Gastroesophageal sphincter (tissue), 4 donors: ENCODE data around the gene DYNLT2. TPM values are rescaled to one million over a fixed set of nuclear protein-coding genes. Genes with fewer than 3 reads are reported as not detected.

Experiments
- ATAC-seq: fragments of 150-250 bp; one replicate; pipeline ENCODE4 v1.9.1; 2016; ENCODE audit warnings: mild to moderate bottlenecking, moderate library complexity
- H3K27ac ChIP-seq, 4 donors: fragments of 200-600 bp; sonication (generic) in 3 of 4; 1 replicate in 3 of 4; 2 replicates in 1 of 4; pipeline ENCODE4 v1.5.1; 2016 to 2019
- H3K27me3 ChIP-seq: fragments of 200-600 bp; sonication (generic); one replicate; pipeline ENCODE4 v1.5.1; 2019
- H3K36me3 ChIP-seq, 2 donors: fragments of 200-600 bp; sonication (generic); one replicate each; pipeline ENCODE4 v1.5.1; 2019; ENCODE audit warnings: control low read depth in 1 of 2
- H3K4me1 ChIP-seq, 3 donors: fragments of 200-600 bp; sonication (generic); 1 replicate in 2 of 3; 2 replicates in 1 of 3; pipeline ENCODE4 v1.5.1; 2016 to 2019; ENCODE audit warnings: control low read depth in 2 of 3
- H3K4me3 ChIP-seq, 2 donors: fragments of 200-600 bp; sonication (generic); one replicate each; pipeline ENCODE4 v1.5.1; 2019; ENCODE audit warnings: mild to moderate bottlenecking in 1 of 2, moderate library complexity in 1 of 2
- H3K9me3 ChIP-seq, 3 donors: fragments of 200-600 bp; sonication (generic); one replicate each; pipeline ENCODE4 v1.5.1; 2017 to 2019; ENCODE audit warnings: control low read depth in 2 of 3
- CTCF ChIP-seq, 4 experiments: fragments of 200-600 bp in 2 of 4; fragments of 450-650 bp in 2 of 4; sonication (generic) in 1 of 4; IDR thresholded peaks; one replicate each; pipeline ENCODE4 v1.5.1; 2017 to 2019; ENCODE audit warnings: antibody characterized with exemption in 4 of 4, mild to moderate bottlenecking in 2 of 4, moderate library complexity in 2 of 4
- EP300 ChIP-seq: sonication (generic); formaldehyde crosslinking; IDR thresholded peaks from one replicate; pipeline ENCODE4 v1.6.1; 2017; ENCODE audit warnings: antibody characterized with exemption, mild to moderate bottlenecking
- POLR2A ChIP-seq, 2 donors: fragments of 450-650 bp; IDR thresholded peaks; one replicate each; pipeline ENCODE4 v1.6.1; 2017; ENCODE audit warnings: antibody characterized with exemption in 2 of 2, mild to moderate bottlenecking in 2 of 2, moderate library complexity in 1 of 2
- POLR2AphosphoS5 ChIP-seq: sonication (generic); formaldehyde crosslinking; IDR thresholded peaks from one replicate; pipeline ENCODE4 v1.6.1; 2017; ENCODE audit warnings: antibody characterized with exemption
- WGBS, 2 donors: methylation state at CpG; one replicate each; pipeline ENCODE4 v1.1.5; 2018; ENCODE audit warnings: low coverage in 1 of 2; 5-methylcytosine and 5-hydroxymethylcytosine counted together
- total RNA-seq, 4 donors: library from RNA; depleted of rRNA; stranded (reverse); fragments of >200 nt; gene quantifications; one replicate each; pipeline ENCODE4 v1.1.0, GENCODE V29; 2016

Gene DYNLT2
- total RNA-seq, 4 donors from 2014 or later, result 0.74 to 3.1 (median 1.4) TPM

GRCh38 chr6:169726049-169726400 lies 25.3 kb downstream of the DYNLT2 start:
- TF ChIP-seq CTCF (IDR thresholded peaks at IDR 0.05) (no peak), POLR2AphosphoS5 (no peak), EP300 (no peak), POLR2A (IDR thresholded peaks at IDR 0.05) (no peak)
- H3K27ac ChIP-seq, result peak overlapping the region in 3 of 4 donors; percentile 97 to 99 (median 98)

GRCh38 chr6:169725125-169726048 lies 26.0 kb downstream of the DYNLT2 start:
- TF ChIP-seq POLR2AphosphoS5 (peak; percentile 51), CTCF (IDR thresholded peaks at IDR 0.05) (no peak), POLR2A (IDR thresholded peaks at IDR 0.05) (peak; percentile 5 to 21)
- H3K4me1 ChIP-seq, result peaks cover 4 to 35% (median 9%) of the 10 kb centered on the region in 3 donors
- H3K36me3 ChIP-seq, result no peaks in the 10 kb centered on the region
- 28 to 36% methylated on average over 14 to 25 of the region's 29 CpGs for WGBS, 2 donors
- H3K27me3 ChIP-seq, result no peaks in the 10 kb centered on the region
- ATAC-seq, result peak; percentile 67
- H3K4me3 ChIP-seq, result peak overlapping the region; percentile 53 to 84
- peak overlapping the region; percentile 72 to 99 (median 98) for H3K27ac ChIP-seq
- H3K9me3 ChIP-seq, result no peaks in the 10 kb centered on the region

More at GRCh38 chr6:169726049-169726400, 25.3 kb downstream of the DYNLT2 start:
- Histone ChIP-seq H3K36me3 (no peaks in the 10 kb centered on the region), H3K27me3 (no peaks in the 10 kb centered on the region), H3K9me3 (no peaks in the 10 kb centered on the region), H3K4me3 (no peak overlapping the region), H3K4me1 (peaks cover 4 to 32% (median 9%) of the 10 kb centered on the region in 3 donors)
- ATAC-seq, result no peak
- WGBS, 2 donors, result 67 to 83% methylated on average over 1 of the region's 1 CpG

GRCh38 chr6:169724494-169725124 lies 26.8 kb downstream of the DYNLT2 start, which contains the start of gene PHF10:
TSS of gene PHF10 (minus strand) at chr6:169724500. CDS start at chr6:169723931, 569 bp downstream.
- TF ChIP-seq POLR2A (IDR thresholded peaks at IDR 0.05) (peak in 1 of 2 donors; percentile 8), CTCF (IDR thresholded peaks at IDR 0.05) (peak in 2 of 4 experiments; percentile 2 to 20), EP300 (no peak)
- no peaks in the 10 kb centered on the region for H3K9me3 ChIP-seq
- H3K27me3 ChIP-seq, result no peaks in the 10 kb centered on the region
- H3K27ac ChIP-seq, result peak within 1 kb of the TSS; percentile 82 to 99 (median 98)
- peaks cover 4 to 38% (median 9%) of the 10 kb centered on the region in 3 donors for H3K4me1 ChIP-seq
- peak; percentile 61 for ATAC-seq
- peak within 1 kb of the TSS; percentile 84 to 94 for H3K4me3 ChIP-seq
- no peaks in the 10 kb centered on the region for H3K36me3 ChIP-seq
- WGBS, 2 donors, result 0% methylated on average over 1 of the region's 89 CpGs; no CpG with 5 or more reads in 1 of the 2 donors

- peak in 1 of 2 donors; percentile 39 for TF ChIP-seq POLR2A (IDR thresholded peaks at IDR 0.05)
- no peak for TF ChIP-seq CTCF (IDR thresholded peaks at IDR 0.05)
- no peak for TF ChIP-seq POLR2AphosphoS5
- no peaks in the 10 kb centered on the region for H3K9me3 ChIP-seq
- H3K36me3 ChIP-seq, result no peaks in the 10 kb centered on the region
- peak; percentile 60 for ATAC-seq
- peaks cover 4 to 42% (median 9%) of the 10 kb centered on the region in 3 donors for H3K4me1 ChIP-seq
- peak overlapping the region; percentile 53 to 84 for H3K4me3 ChIP-seq
- WGBS, 2 donors, result 0% methylated on average over 5 of the region's 89 CpGs; no CpG with 5 or more reads in 1 of the 2 donors
- no peaks in the 10 kb centered on the region for H3K27me3 ChIP-seq
- peak overlapping the region; percentile 82 to 99 (median 98) for H3K27ac ChIP-seq
These were observed 27.3 kb downstream of the DYNLT2 start for GRCh38 chr6:169723991-169724493.
